ENCODE measurements around the gene G3BP2.
"Not testable (repeated sequence)": the region's sequence is repeated elsewhere in the genome, so short reads cannot be mapped to it uniquely, and the experiment has no call there.

G3BP2 gene

DNA sequence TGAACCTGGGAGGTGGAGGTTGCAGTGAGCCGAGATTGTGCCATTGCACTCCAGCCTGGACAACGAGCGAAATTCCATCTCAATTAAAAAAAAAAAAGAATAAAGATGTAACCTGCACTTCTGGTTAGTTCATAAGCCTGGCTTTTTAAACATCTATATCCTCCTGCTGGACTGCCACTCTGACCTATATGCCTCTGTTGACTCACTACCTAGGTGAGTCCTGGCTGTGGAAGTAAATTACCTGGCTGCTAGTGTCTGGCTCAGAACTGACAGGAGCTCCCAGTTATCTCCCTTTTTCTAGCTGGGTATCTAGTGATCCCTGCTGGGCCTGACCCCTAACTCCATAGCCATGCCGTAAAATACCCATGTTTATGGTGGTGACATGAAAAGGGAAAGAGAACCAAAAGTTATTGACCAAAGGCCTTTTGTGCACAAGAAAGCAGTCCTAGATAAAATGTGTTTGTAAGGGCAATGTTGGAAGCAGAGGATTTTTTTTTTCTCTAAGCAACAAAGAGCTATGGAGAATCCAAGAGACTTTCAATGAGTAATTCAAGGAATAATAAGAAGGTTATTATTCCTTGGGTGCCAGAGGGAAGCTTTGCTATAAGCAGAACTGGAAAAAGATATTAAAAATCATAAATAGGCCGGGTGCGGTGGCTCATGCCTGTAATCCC, 10.4 kb upstream of the G3BP2 start:
- DNase-seq: no peak

- no peak for DNase-seq
Measured at GRCh38 chr4:75679876-75680575, 6.8 kb upstream of the G3BP2 start.

- DNase-seq: no peak
Measured at GRCh38 chr4:75678965-75679364, 5.8 kb upstream of the G3BP2 start.

- no peak for DNase-seq
Measured at GRCh38 chr4:75678473-75678872, 5.3 kb upstream of the G3BP2 start.

- no peak for DNase-seq
Measured at GRCh38 chr4:75675004-75675531, 1.9 kb upstream of the G3BP2 start.

DNA sequence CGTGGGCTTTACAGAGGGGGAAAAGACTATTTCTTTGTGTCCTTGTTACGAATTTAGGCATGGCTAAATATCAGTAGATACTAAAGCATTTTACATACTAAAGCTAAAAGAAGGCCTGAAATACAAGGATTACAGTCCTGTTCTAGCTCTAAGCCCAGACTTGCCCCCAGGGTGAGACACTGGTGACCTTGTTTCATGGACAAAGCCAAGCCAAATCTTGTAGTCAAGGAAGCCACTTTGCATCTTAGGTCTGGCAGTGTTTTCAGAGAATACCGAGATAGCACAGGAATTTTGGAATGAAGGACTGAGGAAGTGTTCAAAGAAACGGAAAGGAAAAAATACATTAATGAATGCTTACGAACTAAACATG, 733 bp upstream of the G3BP2 start:
- no peak for DNase-seq

DNA sequence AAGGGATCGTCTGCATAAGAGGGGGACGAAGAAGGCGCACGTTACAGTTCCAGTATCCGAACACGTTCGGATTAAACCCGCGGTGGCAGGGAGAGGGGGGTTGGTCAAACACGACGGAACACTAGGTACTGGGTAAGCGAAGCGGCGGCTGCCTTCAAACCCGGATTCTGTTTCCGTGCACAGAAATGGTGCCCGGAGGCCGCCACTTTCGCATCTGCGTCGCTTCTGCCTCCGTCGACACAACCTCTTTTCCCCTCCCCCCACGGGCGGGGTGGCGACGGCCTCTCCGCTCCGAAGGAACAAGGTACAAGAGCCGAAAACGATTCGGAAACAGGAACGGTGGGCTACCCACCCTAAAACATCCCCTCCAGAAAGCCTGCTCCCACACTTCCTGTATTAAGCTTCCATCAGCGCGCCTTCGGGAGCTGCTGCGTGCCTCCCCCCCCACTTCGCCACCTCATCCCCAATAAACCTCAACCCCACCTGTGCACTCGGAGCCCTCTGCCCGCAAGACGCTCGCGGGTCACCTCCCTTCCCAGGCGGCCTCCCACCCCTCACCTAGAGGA, 667 bp downstream of the G3BP2 start:
- DNase-seq: peak; percentile 64

DNA sequence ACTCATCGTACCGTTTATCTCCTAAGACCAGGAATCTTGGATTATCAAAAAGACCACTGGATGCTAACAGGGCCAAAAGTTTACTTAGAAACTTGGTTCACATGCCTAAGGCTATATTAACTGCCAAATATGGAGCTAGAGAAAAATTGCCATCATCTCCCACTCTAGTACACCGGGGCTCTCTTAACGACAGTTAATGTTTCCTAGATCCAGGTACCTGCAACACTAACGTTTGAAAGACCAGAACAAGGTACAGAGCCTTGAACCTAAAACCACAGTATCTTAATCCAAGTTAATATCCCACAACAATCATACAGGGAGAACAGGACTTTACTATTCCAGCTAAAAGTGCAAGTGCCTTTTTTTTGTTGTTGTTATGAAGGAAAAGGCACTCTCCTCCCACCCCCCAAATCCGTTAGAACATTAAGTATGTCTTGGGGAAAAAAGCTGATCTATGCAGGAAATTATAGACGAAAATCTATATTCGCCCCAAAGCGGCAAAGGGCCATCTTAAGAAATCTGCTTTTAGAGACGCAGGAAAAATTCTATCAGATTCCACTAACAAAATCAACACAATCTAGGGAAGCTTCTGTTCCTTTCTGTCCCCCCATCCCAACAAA, 1.3 kb downstream of the G3BP2 start:
- DNase-seq: no peak

GRCh38 chr4:75668596-75668995, 4.6 kb downstream of the G3BP2 start:
- no peak for DNase-seq

- DNase-seq: not testable (repeated sequence)
Measured at GRCh38 chr4:75667636-75668035, 5.6 kb downstream of the G3BP2 start.

- no peak for DNase-seq
Measured at GRCh38 chr4:75666299-75666698, 6.9 kb downstream of the G3BP2 start.

DNA sequence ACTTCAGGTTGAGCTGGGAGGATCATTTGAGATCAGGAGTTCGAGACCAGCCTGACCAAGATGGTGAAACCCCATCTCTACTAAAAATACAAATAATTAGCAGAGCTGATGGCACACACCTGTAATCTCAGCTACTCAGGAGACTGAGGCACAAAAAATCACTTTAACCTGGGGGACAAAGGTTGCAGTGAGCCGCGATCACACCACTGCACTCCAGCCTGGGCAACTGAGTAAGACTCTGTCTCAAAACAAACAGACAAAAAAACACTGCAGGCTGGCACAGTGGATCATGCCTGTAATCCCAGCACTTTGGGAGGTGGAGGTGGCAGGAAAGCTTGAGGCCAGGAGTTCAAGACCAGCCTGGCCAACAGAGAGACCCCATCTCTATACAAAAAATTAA, 8.6 kb downstream of the G3BP2 start:
- not testable (repeated sequence) for DNase-seq

DNA sequence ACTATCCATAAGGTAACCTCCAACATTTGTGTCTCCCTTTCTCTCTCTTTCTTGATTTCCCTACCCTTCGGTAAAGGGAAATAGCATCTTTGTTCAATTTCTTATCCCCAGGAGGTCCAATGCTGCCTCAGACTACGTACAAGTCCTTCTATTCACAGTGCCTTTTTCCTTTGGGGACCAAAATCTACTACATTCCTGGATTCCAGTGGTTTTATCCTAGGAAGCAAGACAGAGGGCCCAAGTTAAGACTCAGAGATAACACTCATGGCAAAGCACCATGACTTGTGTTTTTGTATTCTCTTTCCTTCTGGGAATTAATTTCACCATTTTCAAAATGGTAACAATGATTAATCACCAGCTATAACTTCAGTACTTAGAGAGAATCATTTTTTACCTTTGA, 10.6 kb downstream of the G3BP2 start:
- no peak for DNase-seq

DNA sequence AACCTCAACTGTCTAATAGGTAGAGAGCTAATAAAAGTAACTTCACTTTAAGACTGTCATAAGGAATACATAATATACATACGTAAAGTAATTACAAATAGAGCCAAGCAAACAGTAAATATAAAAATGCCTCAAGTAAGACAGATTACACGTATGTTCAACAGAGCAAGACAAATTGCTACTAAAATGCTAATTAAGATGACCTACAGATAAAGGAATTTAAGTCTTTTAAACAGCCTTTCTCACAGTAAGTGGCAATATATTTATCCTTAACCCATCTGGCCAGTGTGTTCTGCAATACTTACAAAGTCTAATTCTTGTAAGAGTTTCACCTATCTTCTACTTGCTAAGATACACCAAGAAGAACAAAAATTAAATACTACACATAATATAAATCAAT, 12.7 kb downstream of the G3BP2 start:
- no peak for DNase-seq

GRCh38 chr4:75659512-75660031, 13.6 kb downstream of the G3BP2 start:
- no peak for DNase-seq

GRCh38 chr4:75658876-75659275, 14.3 kb downstream of the G3BP2 start:
- DNase-seq: no peak

GRCh38 chr4:75655562-75655961, 17.6 kb downstream of the G3BP2 start:
- DNase-seq: no peak

DNA sequence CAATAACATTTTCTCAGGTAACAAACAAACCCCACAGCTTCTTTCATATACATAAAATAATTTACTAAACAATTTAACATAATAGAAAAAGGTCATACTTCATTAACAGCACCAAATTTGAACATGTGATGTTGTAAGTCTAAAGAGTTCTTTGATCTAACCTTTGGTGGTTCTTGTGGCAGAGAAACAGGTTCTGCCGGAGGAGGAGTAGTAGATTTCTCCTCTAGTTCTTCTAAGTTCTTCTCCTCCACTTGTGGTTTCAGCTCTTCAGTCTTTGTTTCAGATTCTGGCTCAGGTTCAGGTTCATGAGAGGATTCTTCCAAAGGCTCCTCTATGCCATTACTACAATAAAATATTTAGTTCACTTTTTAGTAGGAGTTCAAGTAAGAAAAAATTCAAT, 18.3 kb downstream of the G3BP2 start:
- DNase-seq: no peak

- DNase-seq: no peak
Measured at GRCh38 chr4:75653845-75654503, 19.2 kb downstream of the G3BP2 start.

GRCh38 chr4:75644095-75644494, 29.1 kb downstream of the G3BP2 start:
- no peak for DNase-seq

GRCh38 chr4:75643651-75644050, 29.6 kb downstream of the G3BP2 start:
- DNase-seq: no peak

- no peak for DNase-seq
Measured at GRCh38 chr4:75639124-75639695, 34.0 kb downstream of the G3BP2 start.

DNA sequence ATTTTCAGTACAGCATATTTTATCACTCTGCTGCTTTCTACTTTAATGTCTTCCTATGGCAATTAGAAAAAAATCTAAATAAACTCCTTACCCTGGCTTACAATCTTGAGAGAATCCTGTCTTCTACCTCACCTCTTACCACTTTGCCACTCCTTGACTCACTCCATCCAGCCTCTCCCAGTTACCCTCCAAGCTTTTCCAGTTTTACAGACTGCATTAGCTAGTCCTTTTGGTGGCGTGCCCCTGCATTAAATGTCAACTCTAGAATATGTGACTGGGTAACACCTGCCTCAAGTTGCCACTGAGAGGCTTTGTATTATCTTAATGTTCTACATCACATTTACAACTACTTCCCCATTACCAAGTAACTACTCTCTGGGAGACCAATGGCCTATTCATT, 35.4 kb downstream of the G3BP2 start:
- no peak for DNase-seq
